Breast epithelium (tissue), 4 donors: ENCODE results near the gene TMEM87B. TPM values are rescaled to one million over a fixed set of nuclear protein-coding genes. Genes with fewer than 3 reads are reported as not detected.
"Not testable (repeated sequence)": the region's sequence is repeated elsewhere in the genome, so short reads cannot be mapped to it uniquely, and the experiment has no call there.

Experiments
- DNase-seq, 2 donors: peaks; one replicate each; pipeline ENCODE4 v3.0.0-alpha.2; 2019; ENCODE audit warnings: low spot score in 2 of 2
- H3K27ac ChIP-seq, 2 donors: fragments of 200-600 bp; sonication (generic) in 1 of 2; one replicate each; pipeline ENCODE4 v1.5.1; 2016 to 2019; ENCODE audit warnings: mild to moderate bottlenecking in 1 of 2
- H3K27me3 ChIP-seq, 2 donors: fragments of 200-600 bp; sonication (generic) in 1 of 2; one replicate each; pipeline versions ENCODE4 v1.5.1 to v1.6.0; 2017 to 2019; ENCODE audit warnings: control low read depth in 1 of 2, mild to moderate bottlenecking in 1 of 2
- H3K36me3 ChIP-seq: fragments of 200-600 bp; one replicate; pipeline ENCODE4 v1.5.1; 2019
- H3K4me1 ChIP-seq, 2 donors: fragments of 200-600 bp; sonication (generic); one replicate each; pipeline ENCODE4 v1.5.1; 2016 to 2019; ENCODE audit warnings: control low read depth in 1 of 2
- H3K4me3 ChIP-seq, 3 donors: fragments of 200-600 bp; sonication (generic); 1 replicate in 2 of 3; 2 replicates in 1 of 3; pipeline ENCODE4 v1.5.1; 2016 to 2019; ENCODE audit warnings: mild to moderate bottlenecking in 3 of 3, moderate library complexity in 2 of 3
- H3K9me3 ChIP-seq, 2 donors: fragments of 200-600 bp; sonication (generic) in 1 of 2; one replicate each; pipeline ENCODE4 v1.5.1; 2016 to 2019; ENCODE audit warnings: control low read depth in 1 of 2
- POLR2A ChIP-seq: fragments of 450-650 bp; IDR thresholded peaks from one replicate; pipeline ENCODE4 v1.6.1; 2016; ENCODE audit warnings: antibody characterized with exemption, mild to moderate bottlenecking, moderate library complexity
- POLR2AphosphoS5 ChIP-seq, 3 donors: sonication (generic); formaldehyde crosslinking; IDR thresholded peaks; one replicate each; pipeline ENCODE4 v1.6.1; 2017; ENCODE audit warnings: antibody characterized with exemption in 3 of 3
- intact Hi-C: fragments of 100-400 bp; cut with DNase I; formaldehyde crosslinking; loops from one replicate; pipeline ENCODE4 v1.15.1; 2023; ENCODE audit warnings: low total_unique reads
- total RNA-seq, 3 donors: library from RNA; depleted of rRNA; stranded (reverse); fragments of >200 nt; gene quantifications; one replicate each; pipeline ENCODE4 v1.1.0, GENCODE V29; 2016
- TF ChIP-seq, protein P1 (sequence below), 3 donors: fragments of 450-650 bp; IDR thresholded peaks; one replicate each; pipeline ENCODE4 v1.5.1; 2016 to 2017; ENCODE audit warnings: antibody characterized with exemption in 3 of 3, mild to moderate bottlenecking in 3 of 3, moderate library complexity in 3 of 3

The TMEM87B gene
- total RNA-seq, 3 donors from 2014 or later = 16.2 to 52.0 (median 38.3) TPM

DNA sequence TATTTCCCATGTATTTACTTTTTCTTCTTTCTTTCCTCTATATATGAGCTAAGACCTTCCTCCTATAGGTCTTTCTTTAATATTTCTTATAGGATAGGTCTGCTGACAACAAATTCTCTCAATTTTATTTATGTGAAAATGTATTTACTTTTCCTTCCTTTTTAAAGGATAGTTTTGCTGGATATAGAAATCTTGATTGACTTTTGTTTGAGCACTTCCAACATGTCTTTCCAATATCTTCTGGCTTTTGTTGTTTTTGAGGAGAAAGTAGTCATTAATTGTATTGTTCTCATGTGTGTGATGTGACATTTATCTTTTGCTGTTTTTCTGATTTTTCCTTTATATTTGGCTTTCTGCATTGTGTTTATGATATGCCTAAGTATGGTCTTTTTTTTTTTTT lies 54.2 kb downstream of the TMEM87B start:
- intact Hi-C loops = no loop called here
- no peaks in the 10 kb centered on the region for H3K36me3 ChIP-seq
- no peaks in the 10 kb centered on the region for H3K27me3 ChIP-seq
- TF ChIP-seq POLR2A (no peak), POLR2AphosphoS5 (IDR thresholded peaks at IDR 0.05) (no peak)
- TF ChIP-seq, protein P1, sequence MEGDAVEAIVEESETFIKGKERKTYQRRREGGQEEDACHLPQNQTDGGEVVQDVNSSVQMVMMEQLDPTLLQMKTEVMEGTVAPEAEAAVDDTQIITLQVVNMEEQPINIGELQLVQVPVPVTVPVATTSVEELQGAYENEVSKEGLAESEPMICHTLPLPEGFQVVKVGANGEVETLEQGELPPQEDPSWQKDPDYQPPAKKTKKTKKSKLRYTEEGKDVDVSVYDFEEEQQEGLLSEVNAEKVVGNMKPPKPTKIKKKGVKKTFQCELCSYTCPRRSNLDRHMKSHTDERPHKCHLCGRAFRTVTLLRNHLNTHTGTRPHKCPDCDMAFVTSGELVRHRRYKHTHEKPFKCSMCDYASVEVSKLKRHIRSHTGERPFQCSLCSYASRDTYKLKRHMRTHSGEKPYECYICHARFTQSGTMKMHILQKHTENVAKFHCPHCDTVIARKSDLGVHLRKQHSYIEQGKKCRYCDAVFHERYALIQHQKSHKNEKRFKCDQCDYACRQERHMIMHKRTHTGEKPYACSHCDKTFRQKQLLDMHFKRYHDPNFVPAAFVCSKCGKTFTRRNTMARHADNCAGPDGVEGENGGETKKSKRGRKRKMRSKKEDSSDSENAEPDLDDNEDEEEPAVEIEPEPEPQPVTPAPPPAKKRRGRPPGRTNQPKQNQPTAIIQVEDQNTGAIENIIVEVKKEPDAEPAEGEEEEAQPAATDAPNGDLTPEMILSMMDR (IDR thresholded peaks at IDR 0.05) = no peak
- no peak overlapping the region for H3K27ac ChIP-seq
- H3K4me3 ChIP-seq = no peak overlapping the region
- DNase-seq = no peak
- H3K4me1 ChIP-seq = no peaks in the 10 kb centered on the region
- peaks cover 4 to 14% of the 10 kb centered on the region in 2 donors for H3K9me3 ChIP-seq

DNA sequence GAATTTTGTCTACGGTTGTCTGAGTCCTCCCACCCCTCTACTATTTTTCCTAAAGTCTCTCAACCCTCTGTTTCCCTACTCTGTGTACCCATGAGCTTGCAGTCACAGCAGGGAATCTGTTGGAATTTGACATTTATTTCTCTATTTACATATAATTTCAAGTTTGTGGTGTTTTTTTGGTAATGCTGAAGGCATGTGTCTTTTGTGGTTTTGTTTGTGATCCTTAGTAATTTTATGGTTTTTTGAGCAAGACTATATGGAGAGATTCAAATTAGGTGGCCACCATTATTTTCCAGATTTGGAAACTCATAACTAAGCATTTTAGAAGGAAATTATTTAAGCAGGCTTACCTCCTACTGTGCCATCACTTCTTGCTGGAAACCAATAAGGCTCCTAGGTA lies 55.9 kb downstream of the TMEM87B start:
- Histone ChIP-seq H3K27ac (no peak overlapping the region), H3K27me3 (no peaks in the 10 kb centered on the region), H3K9me3 (peaks cover 4 to 14% of the 10 kb centered on the region in 2 donors), H3K4me3 (no peak overlapping the region), H3K36me3 (no peaks in the 10 kb centered on the region), H3K4me1 (no peaks in the 10 kb centered on the region)
- DNase-seq = no peak
- intact Hi-C loops = no loop called here
- TF ChIP-seq POLR2A = no peak
- TF ChIP-seq POLR2AphosphoS5 (IDR thresholded peaks at IDR 0.05) = no peak
- TF ChIP-seq, protein P1 (IDR thresholded peaks at IDR 0.05) = no peak

DNA sequence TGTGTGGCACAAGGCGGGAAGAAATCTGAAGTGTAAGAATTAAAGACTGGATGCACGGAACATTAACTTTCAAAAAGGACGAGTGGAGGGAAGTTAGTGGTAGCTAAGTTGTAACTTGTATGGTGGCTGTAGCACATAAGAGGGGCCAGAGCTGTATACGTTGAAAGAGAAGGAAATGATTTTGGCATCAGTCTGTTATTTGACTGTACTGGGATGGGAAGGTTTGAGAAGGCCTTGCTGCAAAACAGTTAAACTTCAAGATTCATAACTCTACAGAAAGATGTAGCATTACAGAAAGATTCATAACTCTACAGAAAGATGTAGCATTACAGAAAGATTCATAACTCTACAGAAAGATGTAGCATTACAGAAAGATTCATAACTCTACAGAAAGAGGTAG lies 58.3 kb downstream of the TMEM87B start:
- intact Hi-C loops = not testable (repeated sequence)

DNA sequence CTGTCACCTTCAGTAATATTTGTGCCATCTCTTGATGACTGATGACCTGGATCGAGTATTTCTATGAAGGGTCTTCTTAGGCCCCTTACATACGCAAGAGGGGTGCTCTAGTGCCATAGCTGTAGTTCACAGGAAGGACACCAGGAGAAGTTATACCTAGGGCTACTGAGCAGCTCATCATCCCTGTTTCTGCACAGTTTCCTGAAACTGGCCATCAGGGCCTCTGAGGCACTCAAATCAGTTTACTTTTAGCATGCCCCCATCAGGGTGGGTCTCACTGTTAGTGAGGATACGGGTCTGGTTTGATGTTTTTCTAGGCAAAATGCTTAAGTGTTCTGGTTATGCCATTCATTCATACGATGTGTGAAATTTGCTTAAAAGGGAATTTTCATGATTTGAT lies 63.1 kb downstream of the TMEM87B start:
- H3K27ac ChIP-seq = no peak overlapping the region
- no peaks in the 10 kb centered on the region for H3K27me3 ChIP-seq
- intact Hi-C loops = no loop called here
- TF ChIP-seq POLR2AphosphoS5 (IDR thresholded peaks at IDR 0.05) (no peak), POLR2A (no peak)
- TF ChIP-seq, protein P1 (IDR thresholded peaks at IDR 0.05) = no peak
- no peak for DNase-seq
- no peaks in the 10 kb centered on the region for H3K4me1 ChIP-seq
- H3K36me3 ChIP-seq = no peaks in the 10 kb centered on the region
- no peaks in the 10 kb centered on the region for H3K9me3 ChIP-seq
- H3K4me3 ChIP-seq = no peak overlapping the region

More for the DNA sequence above, 58.3 kb downstream of the TMEM87B start:
- peaks cover 4 to 14% of the 10 kb centered on the region in 2 donors for H3K9me3 ChIP-seq
- H3K27ac ChIP-seq, H3K4me1 ChIP-seq, H3K36me3 ChIP-seq, H3K4me3 ChIP-seq, DNase-seq, H3K27me3 ChIP-seq: not testable (repeated sequence)

DNA sequence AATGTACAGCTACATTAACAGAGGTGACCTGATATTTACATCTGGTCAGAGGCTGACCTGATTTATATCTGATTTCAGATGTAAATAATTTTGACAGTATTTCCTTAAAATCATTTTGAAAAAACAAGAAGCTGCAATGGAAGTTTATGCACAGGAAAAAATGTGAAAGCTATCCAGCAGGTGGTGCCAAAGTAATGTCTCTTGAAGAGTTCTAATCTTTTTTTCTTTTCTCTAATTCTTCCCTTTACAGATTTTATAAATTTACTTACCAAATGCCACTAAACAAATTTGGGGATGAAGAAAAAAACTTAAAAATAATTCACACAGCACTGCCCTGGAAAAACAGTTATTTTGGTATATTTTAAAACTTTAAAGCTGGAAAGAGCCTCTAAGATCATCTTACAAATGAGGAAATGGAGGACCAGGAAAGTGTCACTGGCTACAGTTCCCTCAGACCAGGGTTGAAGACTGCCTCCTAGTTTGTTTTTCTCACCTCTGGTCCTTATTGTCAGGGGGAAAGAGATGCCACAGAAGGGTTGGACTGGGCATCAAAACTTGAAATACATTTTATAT lies 66.7 kb downstream of the TMEM87B start:
- no peak for DNase-seq
- Histone ChIP-seq H3K27ac (no peak overlapping the region), H3K27me3 (no peaks in the 10 kb centered on the region), H3K9me3 (no peaks in the 10 kb centered on the region), H3K4me1 (no peaks in the 10 kb centered on the region), H3K4me3 (no peak overlapping the region), H3K36me3 (no peaks in the 10 kb centered on the region)
- intact Hi-C loops = no loop called here
- TF ChIP-seq POLR2AphosphoS5 (IDR thresholded peaks at IDR 0.05) = no peak
- TF ChIP-seq, protein P1 (IDR thresholded peaks at IDR 0.05) = peak; percentile 31 to 51 (median 42)
- no peak for TF ChIP-seq POLR2A

DNA sequence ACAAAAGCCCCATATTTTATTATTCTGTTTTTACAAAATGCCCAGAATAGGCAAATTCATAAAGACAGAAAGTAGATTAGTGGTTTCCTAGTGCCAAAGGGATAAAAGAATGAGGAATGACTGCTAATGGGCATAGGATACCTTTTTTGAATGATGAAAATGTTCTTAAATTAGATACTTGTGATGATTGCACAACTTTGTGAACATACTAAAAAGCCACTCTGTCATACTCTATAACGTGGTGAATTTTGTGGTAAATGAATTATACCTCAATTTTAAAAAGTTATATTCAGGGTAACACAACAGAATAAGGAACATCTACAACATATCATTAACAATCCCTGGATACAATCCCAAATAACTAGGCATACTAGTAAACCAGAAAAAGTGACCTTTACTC lies 74.0 kb downstream of the TMEM87B start:
- no peaks in the 10 kb centered on the region for H3K36me3 ChIP-seq
- H3K27me3 ChIP-seq = no peaks in the 10 kb centered on the region
- no peak for DNase-seq
- H3K9me3 ChIP-seq = no peaks in the 10 kb centered on the region
- H3K4me1 ChIP-seq = no peaks in the 10 kb centered on the region
- TF ChIP-seq POLR2A (no peak), POLR2AphosphoS5 (IDR thresholded peaks at IDR 0.05) (no peak)
- TF ChIP-seq, protein P1 (IDR thresholded peaks at IDR 0.05) = no peak
- H3K27ac ChIP-seq = no peak overlapping the region
- H3K4me3 ChIP-seq = no peak overlapping the region
- intact Hi-C loops = no loop called here
